Vagina (tissue), 2 donors: ENCODE measurements around the gene PGAP1.

Experiments
- POLR2AphosphoS5 ChIP-seq, 2 donors: sonication (generic); formaldehyde crosslinking; IDR thresholded peaks; one replicate each; pipeline ENCODE4 v1.9.0; 2017; ENCODE audit warnings: antibody characterized with exemption in 2 of 2, mild to moderate bottlenecking in 2 of 2, low read depth in 1 of 2; ENCODE audit not compliant: insufficient read depth in 1 of 2
- TF ChIP-seq, protein P1 (sequence below), 3 experiments: fragments of 450-650 bp in 2 of 3; fragments of 200-600 bp in 1 of 3; sonication (generic) in 1 of 3; IDR thresholded peaks; one replicate each; pipeline ENCODE4 v1.5.1; 2017 to 2019; ENCODE audit warnings: antibody characterized with exemption in 3 of 3, mild to moderate bottlenecking in 2 of 3, moderate library complexity in 2 of 3

DNA sequence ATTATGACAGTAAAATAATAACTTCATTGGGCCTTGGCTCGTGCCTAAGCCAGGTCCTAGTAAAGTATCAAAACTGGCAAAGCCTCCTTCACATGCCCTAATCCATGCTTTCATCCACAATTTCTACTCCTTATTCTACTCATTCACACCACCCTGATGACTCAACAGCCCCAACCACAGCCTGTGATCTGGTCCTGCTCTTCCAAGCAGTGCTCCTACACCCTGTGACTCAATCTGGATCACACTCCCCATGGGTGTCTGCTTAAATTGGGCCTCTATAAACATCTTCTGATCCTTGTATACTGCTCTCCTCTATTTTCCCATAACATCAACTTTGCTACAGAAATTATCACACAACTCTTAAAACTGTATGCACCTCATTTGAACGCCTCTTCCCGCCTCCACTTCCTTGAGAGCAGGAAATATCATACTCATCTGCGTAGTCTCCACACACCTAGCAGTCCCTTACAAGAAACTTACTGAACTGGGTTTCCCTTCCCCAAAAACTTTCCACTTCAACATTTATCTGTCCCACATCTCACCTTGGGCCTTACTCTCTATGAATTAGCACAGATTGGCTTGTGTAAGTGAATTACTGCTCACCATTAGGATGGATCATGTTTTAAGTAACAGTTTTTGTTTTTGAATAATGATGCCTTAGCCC lies 142.9 kb downstream of the PGAP1 start:
- TF ChIP-seq, protein P1, sequence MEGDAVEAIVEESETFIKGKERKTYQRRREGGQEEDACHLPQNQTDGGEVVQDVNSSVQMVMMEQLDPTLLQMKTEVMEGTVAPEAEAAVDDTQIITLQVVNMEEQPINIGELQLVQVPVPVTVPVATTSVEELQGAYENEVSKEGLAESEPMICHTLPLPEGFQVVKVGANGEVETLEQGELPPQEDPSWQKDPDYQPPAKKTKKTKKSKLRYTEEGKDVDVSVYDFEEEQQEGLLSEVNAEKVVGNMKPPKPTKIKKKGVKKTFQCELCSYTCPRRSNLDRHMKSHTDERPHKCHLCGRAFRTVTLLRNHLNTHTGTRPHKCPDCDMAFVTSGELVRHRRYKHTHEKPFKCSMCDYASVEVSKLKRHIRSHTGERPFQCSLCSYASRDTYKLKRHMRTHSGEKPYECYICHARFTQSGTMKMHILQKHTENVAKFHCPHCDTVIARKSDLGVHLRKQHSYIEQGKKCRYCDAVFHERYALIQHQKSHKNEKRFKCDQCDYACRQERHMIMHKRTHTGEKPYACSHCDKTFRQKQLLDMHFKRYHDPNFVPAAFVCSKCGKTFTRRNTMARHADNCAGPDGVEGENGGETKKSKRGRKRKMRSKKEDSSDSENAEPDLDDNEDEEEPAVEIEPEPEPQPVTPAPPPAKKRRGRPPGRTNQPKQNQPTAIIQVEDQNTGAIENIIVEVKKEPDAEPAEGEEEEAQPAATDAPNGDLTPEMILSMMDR (IDR thresholded peaks at IDR 0.05), result no peak
- no peak for TF ChIP-seq POLR2AphosphoS5 (IDR thresholded peaks at IDR 0.05; ENCODE audit: insufficient read depth in 1 of 2, low read depth in 1 of 2)
